HG03097 (cell line): ENCODE results near the gene STPG2.

Experiments
- ATAC-seq: cut with Tn5 transposase; IDR thresholded peaks from one replicate; pipeline ENCODE4 v1.9.1; 2021; ENCODE audit not compliant: unreplicated experiment, low FRiP score

STPG2 gene

DNA sequence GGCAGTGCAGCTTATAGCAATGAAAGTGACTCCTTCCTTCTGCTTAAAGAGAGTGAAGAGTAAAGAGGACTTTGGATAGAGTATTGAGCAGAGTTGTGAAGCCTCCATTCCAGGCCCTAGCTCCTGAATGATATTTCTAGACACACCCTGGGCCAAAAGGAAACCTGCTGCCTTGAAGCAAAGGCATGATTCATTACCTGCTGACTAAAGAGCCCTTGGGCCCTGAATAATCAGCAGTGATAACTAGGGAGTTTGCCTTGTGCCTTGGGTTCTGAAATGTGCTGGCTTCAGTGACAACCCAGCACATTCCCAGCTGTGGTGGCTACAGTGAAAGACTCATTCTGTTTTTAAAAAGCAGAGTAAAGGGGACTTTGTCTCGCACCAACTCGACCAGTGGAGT, 49.2 kb downstream of the STPG2 start:
- no peak for ATAC-seq

DNA sequence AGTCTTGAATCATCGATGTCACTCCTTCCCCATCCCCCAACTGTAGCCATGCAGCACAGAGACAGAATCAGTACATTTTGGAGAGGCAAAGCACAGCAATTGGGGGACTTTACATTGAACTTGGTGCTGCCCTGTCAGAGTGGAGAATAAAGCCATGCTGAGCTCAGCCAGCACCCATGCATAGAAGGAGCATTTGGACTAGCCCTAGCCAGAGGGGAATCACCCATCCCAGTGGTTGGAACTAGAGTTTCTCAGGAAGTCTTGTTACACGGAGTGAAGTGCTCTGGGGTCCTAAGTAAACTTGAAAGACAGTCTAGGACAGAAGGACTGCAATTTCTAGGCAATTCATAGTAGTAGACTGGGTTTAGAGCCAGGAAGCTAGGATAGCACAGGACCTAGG, 49.6 kb downstream of the STPG2 start:
- no peak for ATAC-seq

DNA sequence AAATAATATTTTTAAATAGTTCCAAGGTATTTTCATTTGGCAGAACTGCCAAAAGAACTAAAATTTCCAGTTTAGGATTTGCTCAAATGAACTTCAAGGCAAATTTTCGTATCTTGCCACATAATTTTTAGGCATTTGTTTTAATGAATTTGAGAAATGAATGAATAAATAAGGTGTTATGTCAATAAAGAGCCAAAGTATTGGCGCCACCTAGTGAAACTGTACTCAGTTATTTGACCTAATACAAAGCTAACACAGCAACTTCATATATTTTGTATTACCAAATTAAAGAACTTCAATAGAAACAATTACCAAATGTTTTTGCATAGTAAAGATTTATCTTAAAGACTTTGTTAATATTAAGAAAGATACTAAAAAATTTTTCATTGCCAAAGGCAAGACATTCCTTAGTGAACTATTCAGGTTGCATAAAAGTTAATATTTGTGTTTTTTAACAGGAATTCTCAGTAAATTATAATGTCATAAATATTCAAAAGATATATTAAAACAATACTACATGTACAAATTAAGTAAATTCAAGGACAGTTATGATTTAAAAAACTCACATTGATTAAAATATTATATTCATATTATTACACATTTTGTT, 50.3 kb downstream of the STPG2 start:
- no peak for ATAC-seq

DNA sequence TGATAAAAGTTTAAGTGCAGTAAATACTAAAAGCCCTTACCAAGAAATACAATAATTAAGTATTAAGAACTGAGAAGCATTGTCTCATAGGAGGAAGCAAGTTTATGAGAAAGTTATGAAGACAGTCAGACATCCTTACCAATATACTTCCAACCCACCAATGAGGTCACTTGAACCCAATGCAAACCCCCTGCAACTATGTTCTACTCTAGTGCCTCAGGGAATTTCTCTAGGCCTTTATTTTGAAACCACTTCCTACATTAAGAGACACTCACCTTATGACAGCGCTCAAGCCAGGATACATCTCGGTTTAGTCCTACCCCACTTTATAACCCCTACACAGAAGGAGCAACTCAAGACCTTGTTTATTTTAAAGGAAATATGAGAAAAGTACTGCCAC, 61.3 kb downstream of the STPG2 start:
- ATAC-seq = no peak

DNA sequence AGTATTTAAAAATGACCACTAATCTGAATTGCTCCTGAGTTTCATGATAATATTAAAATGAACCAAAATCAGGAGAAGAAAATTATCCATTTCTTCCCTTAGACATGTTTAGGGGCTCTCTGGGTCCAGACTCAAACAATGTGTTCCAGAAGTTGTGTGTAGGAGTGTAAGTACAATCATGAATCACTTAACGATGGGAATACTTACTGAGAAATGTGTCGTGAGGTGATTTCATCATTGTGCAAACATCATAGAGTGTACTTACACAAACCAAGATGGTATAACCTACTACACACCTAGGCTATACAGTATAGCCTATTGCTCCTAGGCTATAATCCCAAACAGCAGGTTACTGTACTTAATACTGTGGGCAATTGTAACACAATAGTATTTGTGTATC, 74.8 kb downstream of the STPG2 start:
- ATAC-seq = no peak

- no peak for ATAC-seq
Measured at GRCh38 chr4:98055800-98056501, 87.3 kb downstream of the STPG2 start.

DNA sequence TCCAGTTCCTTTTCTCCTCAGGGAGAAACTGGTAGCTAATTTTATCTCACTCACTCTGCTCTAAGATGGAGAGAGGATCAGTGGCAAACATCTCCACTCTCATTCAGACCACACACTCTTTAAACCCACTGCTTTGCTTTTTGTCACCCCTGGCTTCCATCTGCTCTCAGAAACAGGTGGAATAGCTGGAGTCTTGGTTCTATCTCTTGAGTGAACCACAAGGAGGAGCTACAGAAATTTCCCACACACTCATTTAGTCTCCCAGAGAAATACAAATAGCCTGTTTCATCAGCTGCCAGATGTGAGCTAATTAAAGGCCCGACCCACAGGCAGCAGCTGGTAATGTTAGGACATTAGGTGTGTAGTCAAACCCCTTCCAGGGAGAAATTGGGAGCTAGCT, 96.6 kb downstream of the STPG2 start:
- ATAC-seq = no peak

DNA sequence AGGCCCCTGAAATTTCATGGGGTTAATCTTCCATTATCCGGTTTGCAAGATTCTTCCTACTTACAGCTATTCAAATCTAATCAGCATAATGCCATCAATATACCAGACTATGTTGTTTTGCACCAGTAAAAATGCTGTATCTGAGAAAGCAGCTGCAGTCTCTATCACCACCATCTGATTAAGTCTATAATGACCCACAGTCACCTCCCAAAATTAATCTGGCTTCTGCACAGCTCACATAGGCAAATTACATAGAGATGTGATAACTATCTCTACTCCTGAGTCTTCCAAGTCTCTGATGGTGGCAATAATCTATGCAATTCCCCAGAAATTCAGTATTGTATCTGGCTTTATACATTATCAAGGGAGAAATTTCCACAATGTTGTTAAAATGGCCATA, 113.2 kb downstream of the STPG2 start:
- ATAC-seq = no peak

GRCh38 chr4:98027827-98028226, 115.4 kb downstream of the STPG2 start:
- ATAC-seq = no peak

DNA sequence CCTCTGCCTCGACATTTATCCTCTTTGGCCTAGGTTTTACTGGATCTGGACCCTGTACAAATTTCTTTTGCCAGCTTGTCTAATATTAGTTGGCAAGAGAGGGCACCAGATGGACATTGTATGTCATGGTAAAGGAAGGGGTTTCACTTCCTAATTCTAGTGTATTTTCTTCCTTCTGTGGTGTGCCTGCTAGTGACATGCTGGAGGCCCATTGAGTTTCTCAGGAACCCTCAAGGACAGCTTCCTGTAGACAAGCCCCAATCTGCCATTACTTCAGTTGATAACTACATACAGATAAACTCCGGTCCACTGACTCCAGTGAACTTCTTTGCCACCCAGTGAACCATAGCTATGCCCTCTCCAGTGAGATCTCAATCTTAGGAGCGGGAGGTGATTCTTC, 116.9 kb downstream of the STPG2 start:
- no peak for ATAC-seq

DNA sequence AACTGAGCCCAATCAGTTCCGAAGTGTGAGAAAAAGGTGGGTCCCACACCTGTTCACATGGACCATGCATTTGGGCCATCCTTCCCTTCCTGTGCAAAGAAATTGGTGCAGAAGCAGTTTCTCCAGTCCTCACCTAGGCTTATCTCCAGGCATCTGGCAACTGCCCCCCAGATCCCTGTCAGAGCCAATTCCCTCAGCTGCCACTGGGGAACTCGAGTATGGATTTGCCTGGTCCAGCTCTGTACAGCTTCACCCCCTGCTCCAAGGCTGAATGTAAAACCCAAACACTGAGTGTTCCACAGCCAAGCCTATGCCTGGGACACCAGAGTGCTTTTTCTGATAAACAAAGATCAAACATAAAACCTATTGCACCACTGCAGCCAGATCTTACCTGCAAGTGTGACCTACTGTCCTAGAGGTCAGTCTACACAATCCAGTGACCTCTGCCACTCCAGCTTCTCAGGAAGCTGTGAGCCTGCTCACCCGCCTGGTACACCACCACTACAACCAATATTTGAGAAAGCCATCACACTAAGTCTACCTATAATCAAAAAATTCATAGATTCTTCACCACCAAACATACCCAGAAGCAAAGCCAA, 136.4 kb downstream of the STPG2 start:
- ATAC-seq = no peak

DNA sequence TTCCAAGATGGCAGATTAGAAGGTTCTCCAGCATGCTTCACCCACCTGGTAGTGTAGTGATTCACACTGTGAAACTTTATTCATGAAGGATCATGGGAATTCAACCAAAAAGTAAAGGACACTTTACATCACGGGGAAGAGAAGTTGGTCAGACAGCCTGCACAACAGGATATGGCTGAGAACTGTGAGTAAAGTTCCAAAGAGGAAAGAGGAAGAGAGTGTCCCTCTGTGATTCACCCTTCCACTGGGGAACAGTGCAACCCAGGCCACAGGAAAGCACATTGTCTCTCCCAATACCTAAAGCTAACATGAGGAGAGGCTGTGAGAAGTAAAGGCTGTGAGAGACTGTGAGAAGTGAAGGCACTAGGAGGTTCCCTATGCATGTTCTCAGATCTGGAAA, 137.2 kb downstream of the STPG2 start:
- no peak for ATAC-seq

DNA sequence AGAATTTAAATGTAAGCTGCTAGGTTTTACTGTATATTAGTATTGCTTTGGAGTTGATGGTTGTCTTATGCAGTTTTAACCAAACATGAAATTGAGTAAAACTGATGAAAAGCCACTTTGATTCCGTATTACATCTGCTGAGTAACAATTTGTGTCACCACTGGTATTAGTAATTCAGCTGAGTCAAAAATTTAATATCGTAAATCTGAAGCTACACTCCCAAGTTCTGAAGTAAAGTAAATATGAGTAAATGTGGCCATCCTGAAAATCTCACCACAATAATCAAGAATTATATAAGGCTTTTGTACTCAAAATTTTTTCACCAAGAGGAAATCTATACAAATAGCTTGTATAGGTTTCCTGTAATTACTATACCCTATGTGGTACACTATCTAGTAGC, 142.3 kb downstream of the STPG2 start:
- ATAC-seq = no peak

DNA sequence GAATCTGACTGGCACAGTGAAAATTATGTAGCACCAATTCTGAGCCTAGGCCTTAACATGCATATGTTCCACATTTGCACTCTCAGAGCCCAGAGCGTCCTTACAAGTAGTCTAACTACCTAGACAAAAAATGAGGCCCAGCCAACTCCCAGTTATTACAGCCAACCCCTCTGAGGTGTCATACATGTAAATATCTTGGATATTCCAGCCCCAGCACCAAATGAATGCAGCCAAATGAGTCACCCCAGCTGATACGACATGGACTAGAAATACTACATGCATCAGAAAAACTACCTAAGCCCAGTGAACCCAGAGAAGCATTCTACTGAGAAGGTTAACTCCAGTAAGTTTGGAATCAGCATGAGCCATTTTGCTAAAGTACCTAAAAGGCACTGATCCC, 145.1 kb downstream of the STPG2 start:
- ATAC-seq = no peak

DNA sequence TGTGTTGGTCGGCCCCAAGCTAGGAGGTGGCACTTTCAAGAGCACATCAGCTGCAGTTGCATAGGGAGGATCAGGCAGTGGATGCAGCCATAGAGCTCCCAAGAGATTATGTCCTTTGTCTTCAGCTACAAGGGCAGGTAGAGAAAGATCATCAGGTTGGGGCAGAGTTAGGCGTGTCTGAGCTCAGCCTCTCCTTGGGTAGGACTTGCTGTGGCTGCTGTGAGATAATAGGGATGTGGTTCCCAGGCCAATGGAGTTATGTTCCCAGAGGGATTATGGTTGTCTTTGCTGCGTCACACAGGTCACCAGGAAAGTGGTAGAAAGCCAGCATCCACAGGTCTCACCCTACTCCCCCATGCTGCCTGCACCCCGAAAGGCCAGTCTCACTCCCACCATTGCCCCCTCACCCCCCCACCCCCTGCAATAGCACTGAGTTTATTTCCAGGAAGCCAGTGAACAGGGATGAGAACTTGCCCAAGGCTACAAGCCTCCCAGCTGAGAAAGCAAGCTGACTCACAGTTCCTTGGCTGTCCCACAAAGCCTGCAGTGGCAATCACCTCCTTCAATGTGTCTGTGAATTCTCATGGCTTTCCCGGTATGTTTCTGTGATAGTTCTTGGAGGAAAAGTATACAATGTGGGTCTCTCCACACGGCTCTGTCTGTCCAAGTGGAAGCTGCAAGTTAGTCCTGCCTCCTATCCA, 148.4 kb downstream of the STPG2 start:
- ATAC-seq = no peak

GRCh38 chr4:97990409-97990808, 152.9 kb downstream of the STPG2 start:
- no peak for ATAC-seq

GRCh38 chr4:97987019-97987648, 156.1 kb downstream of the STPG2 start:
- ATAC-seq = no peak

- ATAC-seq = no peak
Measured at GRCh38 chr4:97984545-97985131, 158.6 kb downstream of the STPG2 start.

DNA sequence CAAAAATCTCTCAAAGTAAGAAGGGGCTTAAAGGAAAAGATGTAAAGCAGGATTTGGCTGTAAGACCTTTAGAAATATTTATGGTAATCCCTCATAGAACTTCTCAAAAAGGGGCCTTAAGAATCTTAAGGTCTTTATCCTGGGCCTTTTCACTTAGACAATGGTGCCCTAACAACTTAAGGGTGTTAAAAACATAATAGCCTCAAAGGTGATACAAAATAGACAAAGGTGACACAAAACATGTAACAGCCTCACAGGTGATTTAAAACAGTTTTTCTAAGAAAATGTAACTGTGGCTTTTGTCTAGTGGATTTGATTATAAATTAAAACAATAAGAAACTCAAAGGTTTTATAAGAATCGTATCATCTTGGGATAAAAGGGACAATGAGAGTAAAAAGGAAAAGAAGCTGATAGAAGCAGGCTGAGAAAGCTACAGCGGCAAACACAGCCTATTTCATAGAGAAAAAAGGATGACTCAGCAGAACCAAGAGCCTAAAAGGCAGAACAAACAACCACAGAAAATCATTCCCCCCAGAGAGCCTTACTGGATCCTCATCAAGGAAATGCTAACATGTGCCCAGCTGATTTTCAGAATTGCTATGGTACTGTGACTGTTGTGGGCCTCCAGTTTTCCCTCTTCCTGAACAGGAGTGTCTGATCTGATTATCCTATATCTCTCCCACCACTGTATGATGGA, 164.3 kb downstream of the STPG2 start:
- ATAC-seq = no peak
